ENCODE results near the gene MAP3K4. TPM values are rescaled to one million over a fixed set of nuclear protein-coding genes. Genes with fewer than 3 reads are reported as not detected.

The MAP3K4 gene
- total RNA-seq, 4 donors from 2014 or later, result 17.2 to 35.2 (median 23.7) TPM

DNA sequence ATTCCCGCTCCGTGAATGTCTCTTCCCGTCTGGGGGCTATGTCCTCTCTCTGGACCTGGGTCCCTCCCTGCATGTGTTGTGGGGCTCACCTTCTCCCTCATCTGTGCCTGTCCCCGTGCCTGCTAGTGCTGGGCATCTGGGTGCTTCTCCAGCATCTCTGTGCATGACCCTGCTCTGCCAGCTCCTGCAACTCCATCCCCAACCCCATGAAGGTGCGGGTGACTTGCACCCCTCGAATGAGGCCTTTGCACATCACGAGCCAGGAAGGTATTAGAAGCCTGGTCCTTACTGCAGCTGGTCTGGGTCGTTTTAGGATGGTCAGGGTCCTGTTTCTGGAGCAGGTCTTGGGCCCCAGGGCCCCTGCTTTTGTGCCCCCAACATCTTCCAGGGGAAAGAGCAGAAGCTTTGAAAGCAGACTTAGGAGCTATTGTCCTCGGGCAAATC lies 172.6 kb downstream of the MAP3K4 start:
- Histone ChIP-seq H3K36me3 (no peaks in the 10 kb centered on the region), H3K27me3 (no peaks in the 10 kb centered on the region), H3K27ac (no peak overlapping the region), H3K9me3 (no peaks in the 10 kb centered on the region), H3K4me3 (no peak overlapping the region), H3K4me1 (no peaks in the 10 kb centered on the region)
- DNase-seq, result no peak
- intact Hi-C loops (cut with DNase I; ENCODE audit: low total_unique reads) (loop anchor here (10.0 kb wide), 1 partner anchor 121 kb away; no protein-coding TSS in a partner anchor), in situ Hi-C loops (cut with MboI; ENCODE audit: low pct_ligation_motif_present in 1 of 4, low pct_unique_long_range_greater_than_20kb in 1 of 4, low sequenced_read_pairs in 3 of 4) (loop anchor here in 1 of 4 donors (25.0 kb wide), 1 partner anchor 198 kb away; no protein-coding TSS in a partner anchor)
- TF ChIP-seq POLR2AphosphoS5 (IDR thresholded peaks at IDR 0.05) (no peak), POLR2A (IDR thresholded peaks at IDR 0.05) (no peak), EP300 (IDR thresholded peaks at IDR 0.05; ENCODE audit: low read depth) (no peak)
- TF ChIP-seq, protein P1, sequence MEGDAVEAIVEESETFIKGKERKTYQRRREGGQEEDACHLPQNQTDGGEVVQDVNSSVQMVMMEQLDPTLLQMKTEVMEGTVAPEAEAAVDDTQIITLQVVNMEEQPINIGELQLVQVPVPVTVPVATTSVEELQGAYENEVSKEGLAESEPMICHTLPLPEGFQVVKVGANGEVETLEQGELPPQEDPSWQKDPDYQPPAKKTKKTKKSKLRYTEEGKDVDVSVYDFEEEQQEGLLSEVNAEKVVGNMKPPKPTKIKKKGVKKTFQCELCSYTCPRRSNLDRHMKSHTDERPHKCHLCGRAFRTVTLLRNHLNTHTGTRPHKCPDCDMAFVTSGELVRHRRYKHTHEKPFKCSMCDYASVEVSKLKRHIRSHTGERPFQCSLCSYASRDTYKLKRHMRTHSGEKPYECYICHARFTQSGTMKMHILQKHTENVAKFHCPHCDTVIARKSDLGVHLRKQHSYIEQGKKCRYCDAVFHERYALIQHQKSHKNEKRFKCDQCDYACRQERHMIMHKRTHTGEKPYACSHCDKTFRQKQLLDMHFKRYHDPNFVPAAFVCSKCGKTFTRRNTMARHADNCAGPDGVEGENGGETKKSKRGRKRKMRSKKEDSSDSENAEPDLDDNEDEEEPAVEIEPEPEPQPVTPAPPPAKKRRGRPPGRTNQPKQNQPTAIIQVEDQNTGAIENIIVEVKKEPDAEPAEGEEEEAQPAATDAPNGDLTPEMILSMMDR (IDR thresholded peaks at IDR 0.05), result no peak
- 90 to 91% methylated on average over 2 to 9 of the region's 9 CpGs for WGBS, 2 donors (ENCODE audit: low coverage in 1 of 2)

DNA sequence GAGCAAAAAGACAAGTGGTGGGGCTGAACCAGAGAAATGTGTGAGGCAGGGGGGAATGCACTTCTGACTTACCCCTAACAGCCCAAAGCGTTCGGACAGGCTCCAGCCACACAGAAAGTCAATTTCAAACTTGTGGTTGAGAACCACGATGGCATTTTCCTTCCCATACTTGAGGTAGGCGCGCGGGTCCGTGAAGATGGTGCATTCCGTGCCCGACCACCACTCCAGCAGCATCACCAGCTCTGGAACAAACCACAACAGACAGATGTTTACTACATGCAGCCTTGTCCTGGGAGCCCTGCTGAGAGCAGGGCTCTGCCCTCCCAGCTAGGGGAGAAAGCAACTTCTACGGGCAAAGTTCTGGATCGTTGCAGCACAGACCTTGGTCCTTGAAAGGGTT lies 174.6 kb downstream of the MAP3K4 start:
- H3K36me3 ChIP-seq, result no peaks in the 10 kb centered on the region
- no peaks in the 10 kb centered on the region for H3K27me3 ChIP-seq
- DNase-seq, result no peak
- H3K4me1 ChIP-seq, result no peaks in the 10 kb centered on the region
- no peak overlapping the region for H3K4me3 ChIP-seq
- intact Hi-C loops (cut with DNase I; ENCODE audit: low total_unique reads), result loop anchor here (10.0 kb wide), 1 partner anchor 119 kb away; no protein-coding TSS in a partner anchor
- no peaks in the 10 kb centered on the region for H3K9me3 ChIP-seq
- in situ Hi-C loops (cut with MboI; ENCODE audit: low pct_ligation_motif_present in 1 of 4, low pct_unique_long_range_greater_than_20kb in 1 of 4, low sequenced_read_pairs in 3 of 4), result loop anchor here in 1 of 4 donors (25.0 kb wide), 1 partner anchor 196 kb away; no protein-coding TSS in a partner anchor
- no peak overlapping the region for H3K27ac ChIP-seq
- TF ChIP-seq EP300 (IDR thresholded peaks at IDR 0.05; ENCODE audit: low read depth) (no peak), POLR2A (IDR thresholded peaks at IDR 0.05) (no peak), POLR2AphosphoS5 (IDR thresholded peaks at IDR 0.05) (no peak)
- TF ChIP-seq, protein P1 (IDR thresholded peaks at IDR 0.05), result no peak
- WGBS, 2 donors (ENCODE audit: low coverage in 1 of 2), result 95 to 100% methylated on average over 2 to 11 of the region's 11 CpGs

DNA sequence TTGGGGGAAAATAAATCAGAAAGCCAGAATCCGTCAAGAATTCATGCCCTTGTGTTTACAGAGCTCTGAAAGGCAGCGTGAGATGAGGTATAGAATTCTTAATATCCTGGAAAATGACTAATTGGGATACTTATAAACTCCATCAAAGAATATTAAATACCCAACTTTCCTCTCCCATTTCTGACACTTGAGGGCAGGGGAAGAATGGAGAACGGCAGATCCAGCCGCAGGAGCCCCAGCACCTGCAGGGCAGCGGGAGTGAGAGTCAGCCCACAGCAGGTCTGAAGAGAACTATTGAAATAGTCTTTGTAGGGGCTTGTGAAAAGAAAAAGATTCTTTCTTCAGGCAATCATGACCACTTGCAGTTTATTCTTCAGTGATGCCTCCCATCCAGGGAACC lies 175.1 kb downstream of the MAP3K4 start:
- no peak overlapping the region for H3K27ac ChIP-seq
- in situ Hi-C loops (cut with MboI; ENCODE audit: low pct_ligation_motif_present in 1 of 4, low pct_unique_long_range_greater_than_20kb in 1 of 4, low sequenced_read_pairs in 3 of 4) (loop anchor here in 1 of 4 donors (25.0 kb wide), 1 partner anchor 196 kb away; no protein-coding TSS in a partner anchor), intact Hi-C loops (cut with DNase I; ENCODE audit: low total_unique reads) (loop anchor here (10.0 kb wide), 1 partner anchor 118 kb away; no protein-coding TSS in a partner anchor)
- DNase-seq, result no peak
- no peak overlapping the region for H3K4me3 ChIP-seq
- no peaks in the 10 kb centered on the region for H3K36me3 ChIP-seq
- TF ChIP-seq POLR2A (IDR thresholded peaks at IDR 0.05), result no peak
- no peak for TF ChIP-seq POLR2AphosphoS5 (IDR thresholded peaks at IDR 0.05)
- TF ChIP-seq, protein P1 (IDR thresholded peaks at IDR 0.05), result no peak
- no peak for TF ChIP-seq EP300 (IDR thresholded peaks at IDR 0.05; ENCODE audit: low read depth)
- no peaks in the 10 kb centered on the region for H3K9me3 ChIP-seq
- no peaks in the 10 kb centered on the region for H3K27me3 ChIP-seq
- H3K4me1 ChIP-seq, result no peaks in the 10 kb centered on the region
- 92% methylated on average over 5 of the region's 5 CpGs for WGBS, 2 donors (ENCODE audit: low coverage in 1 of 2)
